Muscle layer of duodenum (tissue), 2 donors: ENCODE data around the gene GRIK1.

Experiments used
- H3K27ac ChIP-seq: one replicate; pipeline ENCODE4 v1.7.0; 2013; ENCODE audit warnings: mild to moderate bottlenecking, low read length
- H3K27me3 ChIP-seq: one replicate; pipeline ENCODE4 v1.7.0; 2013; ENCODE audit warnings: low read depth, mild to moderate bottlenecking, control low read depth, low read length
- H3K36me3 ChIP-seq, 2 donors: one replicate each; pipeline ENCODE4 v1.7.0; 2013; ENCODE audit warnings: low read length in 2 of 2, control low read depth in 1 of 2, mild to moderate bottlenecking in 1 of 2; ENCODE audit not compliant: insufficient read depth in 2 of 2, control insufficient read depth in 1 of 2
- H3K4me1 ChIP-seq, 2 donors: one replicate each; pipeline ENCODE4 v1.7.0; 2013; ENCODE audit warnings: low read length in 2 of 2, mild to moderate bottlenecking in 2 of 2, control low read depth in 1 of 2, moderate library complexity in 1 of 2; ENCODE audit not compliant: insufficient read depth in 2 of 2, control insufficient read depth in 1 of 2
- H3K4me3 ChIP-seq, 2 donors: one replicate each; pipeline ENCODE4 v1.7.0; 2013; ENCODE audit warnings: low read length in 2 of 2, low read depth in 1 of 2, mild to moderate bottlenecking in 1 of 2
- H3K9me3 ChIP-seq, 2 donors: one replicate each; pipeline ENCODE4 v1.7.0; 2013; ENCODE audit warnings: low read length in 2 of 2, control low read depth in 1 of 2, mild to moderate bottlenecking in 1 of 2; ENCODE audit not compliant: control insufficient read depth in 1 of 2
- donor health status: healthy.

Gene GRIK1

DNA sequence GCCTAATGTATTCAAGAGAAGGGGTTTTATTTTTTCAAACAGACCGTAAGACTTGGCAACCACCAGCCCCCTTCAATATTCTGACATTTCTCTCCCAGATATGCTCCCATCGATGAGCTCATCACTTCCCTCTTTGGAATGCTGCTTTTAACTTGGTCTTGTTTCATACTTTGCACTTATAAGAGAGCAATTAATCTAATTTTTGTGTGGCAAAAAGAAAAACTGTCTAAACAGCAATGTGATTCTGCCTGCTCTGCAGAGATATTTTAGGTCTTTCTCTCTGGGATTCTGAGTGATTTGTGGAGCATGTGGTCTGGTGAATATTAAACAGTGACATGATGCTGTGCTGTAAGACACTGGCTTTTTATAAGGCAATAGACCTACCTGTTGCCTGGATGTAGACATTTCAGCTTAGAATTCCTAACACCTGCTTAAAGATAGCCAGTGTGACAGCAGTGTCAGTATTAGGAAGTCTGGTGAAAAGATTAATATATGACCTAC lies 356.3 kb downstream of the GRIK1 start:
- no peak overlapping the region for H3K4me3 ChIP-seq
- H3K27me3 ChIP-seq = no peaks in the 10 kb centered on the region
- H3K9me3 ChIP-seq = no peaks in the 10 kb centered on the region
- H3K27ac ChIP-seq = no peak overlapping the region
- no peaks in the 10 kb centered on the region for H3K4me1 ChIP-seq
- H3K36me3 ChIP-seq = no peaks in the 10 kb centered on the region

DNA sequence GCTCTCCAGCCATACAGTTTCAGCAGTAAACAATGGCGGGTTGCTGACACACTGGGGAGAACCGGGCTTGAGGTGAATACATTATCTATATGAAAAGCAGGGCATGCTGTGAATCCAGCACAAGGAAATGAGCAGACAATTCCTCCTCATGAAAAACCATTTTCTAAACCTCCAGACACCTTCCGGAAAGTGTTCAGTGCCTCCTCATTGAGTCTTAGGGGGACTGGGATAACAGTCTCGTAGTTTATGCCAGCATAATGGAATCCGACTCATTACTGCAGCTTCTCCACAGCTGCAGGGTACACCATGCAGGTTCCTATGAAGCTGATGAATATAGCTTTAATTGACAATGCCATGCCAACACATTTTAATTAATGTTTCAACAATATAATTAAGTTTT lies 356.9 kb downstream of the GRIK1 start:
- Histone ChIP-seq H3K9me3 (no peaks in the 10 kb centered on the region), H3K4me1 (no peaks in the 10 kb centered on the region), H3K27me3 (no peaks in the 10 kb centered on the region), H3K27ac (no peak overlapping the region), H3K4me3 (no peak overlapping the region), H3K36me3 (no peaks in the 10 kb centered on the region)

DNA sequence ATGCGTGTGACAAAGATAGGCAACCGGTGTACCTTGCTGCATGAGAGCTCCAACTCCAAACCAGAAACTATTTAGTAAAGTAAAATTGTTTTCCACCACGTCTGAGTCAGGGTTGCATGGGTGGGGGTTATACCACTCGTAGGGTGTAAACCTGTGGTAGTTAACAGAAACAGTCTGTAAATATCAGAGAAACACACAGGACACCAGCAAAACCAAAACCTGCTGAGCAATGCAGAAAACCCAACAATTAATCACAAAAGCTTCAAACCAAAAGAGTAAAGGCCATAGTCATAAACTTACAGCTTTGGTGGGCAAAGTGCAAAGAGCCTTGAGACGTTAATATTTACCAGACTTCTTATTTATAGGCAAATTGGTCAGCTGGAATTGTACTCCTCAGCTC lies 358.4 kb downstream of the GRIK1 start:
- no peaks in the 10 kb centered on the region for H3K9me3 ChIP-seq
- H3K4me3 ChIP-seq = no peak overlapping the region
- H3K27me3 ChIP-seq = no peaks in the 10 kb centered on the region
- no peaks in the 10 kb centered on the region for H3K36me3 ChIP-seq
- H3K4me1 ChIP-seq = no peaks in the 10 kb centered on the region
- H3K27ac ChIP-seq = no peak overlapping the region

DNA sequence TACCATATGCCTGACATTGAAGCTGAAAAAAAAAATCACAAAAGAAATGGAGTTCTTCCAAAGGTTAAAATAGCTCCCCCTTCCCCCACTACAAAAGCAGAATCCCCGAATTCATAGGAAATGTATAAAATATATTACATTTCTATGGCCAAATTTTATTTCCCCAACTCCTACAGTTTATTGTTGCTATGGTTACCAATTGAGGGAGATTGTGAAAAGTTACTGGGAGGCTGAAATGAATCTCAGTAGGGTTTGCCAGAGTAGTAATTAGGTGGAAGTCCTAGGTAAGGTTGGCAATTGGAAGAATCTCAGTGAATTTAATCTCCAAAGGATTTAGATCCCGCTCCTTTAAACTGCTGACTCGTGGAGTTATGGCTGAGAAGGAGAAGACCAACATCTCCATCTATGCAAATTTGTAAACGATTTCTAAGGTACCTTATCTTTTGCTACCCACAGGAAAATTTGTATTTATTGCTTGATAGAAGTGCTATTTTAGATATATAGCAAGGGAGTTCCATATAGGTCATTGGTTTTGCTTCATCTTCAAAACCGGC lies 359.0 kb downstream of the GRIK1 start:
- no peak overlapping the region for H3K27ac ChIP-seq

DNA sequence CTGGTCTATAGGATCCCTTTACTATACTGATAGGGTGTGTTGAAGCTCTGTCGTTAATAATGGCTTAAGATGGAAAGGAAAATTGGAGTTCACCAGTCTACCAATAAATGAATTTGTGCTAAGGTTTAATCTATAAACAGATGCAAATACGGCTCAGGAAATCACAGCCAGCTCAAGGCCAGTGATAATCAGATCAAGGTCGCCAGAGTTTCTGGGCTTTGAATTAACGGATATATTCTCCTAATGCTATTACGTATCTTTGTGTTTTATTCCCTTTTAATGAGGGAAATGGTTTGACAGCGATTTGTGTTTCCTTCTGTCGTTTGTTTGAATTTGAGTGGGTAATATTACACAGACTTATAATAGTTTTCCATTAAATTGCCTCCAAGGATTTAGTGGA lies 361.5 kb downstream of the GRIK1 start:
- Histone ChIP-seq H3K4me1 (no peaks in the 10 kb centered on the region), H3K36me3 (no peaks in the 10 kb centered on the region), H3K27me3 (no peaks in the 10 kb centered on the region), H3K9me3 (no peaks in the 10 kb centered on the region), H3K27ac (no peak overlapping the region), H3K4me3 (no peak overlapping the region)

More for the DNA sequence above, 359.0 kb downstream of the GRIK1 start:
- Histone ChIP-seq H3K4me1 (no peaks in the 10 kb centered on the region), H3K4me3 (no peak overlapping the region), H3K36me3 (no peaks in the 10 kb centered on the region), H3K9me3 (no peaks in the 10 kb centered on the region), H3K27me3 (no peaks in the 10 kb centered on the region)

DNA sequence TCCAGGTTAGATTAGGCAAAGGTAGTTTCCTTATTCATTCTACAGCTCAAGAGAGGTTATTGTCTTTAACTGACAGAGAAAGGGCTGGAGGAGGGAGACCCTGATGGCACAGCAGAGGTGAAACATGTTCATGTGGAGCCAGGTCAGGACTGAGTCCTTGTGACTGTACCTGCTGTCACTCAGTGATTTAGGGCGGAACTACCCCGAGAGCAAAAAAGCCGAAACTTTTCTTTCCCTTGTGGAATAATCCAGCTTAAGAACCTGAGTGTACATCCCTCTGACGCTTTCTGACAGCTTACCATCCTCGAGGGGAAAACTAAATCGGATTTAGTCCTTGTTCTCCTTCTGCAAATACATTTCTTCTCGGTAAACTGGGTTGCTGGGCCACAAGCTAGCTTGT lies 367.8 kb downstream of the GRIK1 start:
- H3K4me3 ChIP-seq = no peak overlapping the region
- H3K36me3 ChIP-seq = no peaks in the 10 kb centered on the region
- H3K4me1 ChIP-seq = no peaks in the 10 kb centered on the region
- H3K27ac ChIP-seq = no peak overlapping the region
- H3K27me3 ChIP-seq = no peaks in the 10 kb centered on the region
- no peaks in the 10 kb centered on the region for H3K9me3 ChIP-seq

DNA sequence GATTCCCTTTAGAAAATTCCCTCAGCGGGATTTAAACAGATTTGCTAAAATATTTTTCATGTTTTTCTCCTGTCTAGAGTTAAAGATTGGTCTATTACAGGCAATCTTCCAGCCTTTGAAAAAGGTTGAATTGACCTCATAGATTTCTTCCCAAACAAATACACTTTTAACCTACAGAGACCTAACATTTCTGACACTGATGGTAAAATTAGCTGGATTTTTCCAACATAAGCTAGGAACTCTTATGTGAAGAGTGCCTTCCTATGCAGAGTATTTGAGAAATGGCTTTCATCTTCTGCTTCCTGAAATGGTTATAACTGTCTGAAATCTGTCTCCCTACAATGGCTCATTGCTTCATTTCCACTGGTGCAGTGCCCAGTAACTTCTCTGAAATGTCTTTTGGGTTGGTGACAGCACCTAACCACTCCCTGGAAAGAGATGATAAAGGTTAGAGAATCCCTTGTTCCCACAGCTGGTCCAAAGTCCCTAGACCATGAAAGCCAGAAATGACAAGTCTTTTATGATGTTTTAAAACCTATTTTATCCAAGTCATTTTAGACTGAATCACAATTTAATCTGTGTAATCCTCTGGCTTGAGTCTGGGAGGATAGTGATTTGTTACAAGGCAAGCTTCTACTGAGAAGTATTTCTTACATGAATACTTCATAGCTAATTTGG lies 371.6 kb downstream of the GRIK1 start:
- H3K27me3 ChIP-seq = no peaks in the 10 kb centered on the region
- no peak overlapping the region for H3K4me3 ChIP-seq
- H3K36me3 ChIP-seq = no peaks in the 10 kb centered on the region
- H3K4me1 ChIP-seq = no peaks in the 10 kb centered on the region
- no peaks in the 10 kb centered on the region for H3K9me3 ChIP-seq
- no peak overlapping the region for H3K27ac ChIP-seq

DNA sequence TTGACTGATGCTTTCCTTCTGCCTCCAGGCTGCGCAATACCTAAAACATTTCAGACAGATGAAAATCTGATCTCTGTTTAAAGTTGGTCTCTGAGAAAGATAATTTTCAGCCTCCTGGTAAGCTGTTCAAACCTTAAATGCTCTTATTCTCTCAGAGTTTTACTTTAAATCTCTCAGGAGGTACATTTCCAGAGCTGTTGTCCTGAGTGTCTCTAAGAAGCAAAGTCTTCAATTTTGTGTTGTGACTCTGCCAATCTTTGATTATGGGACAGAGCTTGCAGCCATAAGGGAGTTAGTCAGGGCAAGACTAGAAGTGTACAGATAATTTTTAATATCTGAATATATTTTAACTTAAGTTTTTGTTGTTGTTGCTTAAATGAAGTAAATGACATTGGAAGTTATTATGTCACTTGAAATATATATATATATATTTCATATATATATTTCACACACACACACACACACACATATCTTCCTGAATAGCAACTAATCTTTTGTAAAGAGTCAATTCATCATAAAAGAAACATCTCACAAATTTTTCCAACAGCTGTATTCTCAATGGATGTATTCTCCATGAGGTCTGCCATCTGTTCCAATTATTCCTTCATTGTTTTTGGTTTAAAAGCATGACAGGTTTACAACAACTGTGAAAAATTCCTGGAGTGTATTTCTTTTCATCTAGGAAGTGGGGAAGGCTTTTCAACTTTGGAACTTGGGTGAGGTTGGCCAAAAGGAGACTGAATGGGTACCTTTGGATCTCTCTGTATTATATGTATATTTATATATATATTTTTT lies 381.7 kb downstream of the GRIK1 start:
- Histone ChIP-seq H3K36me3 (no peaks in the 10 kb centered on the region), H3K27me3 (no peaks in the 10 kb centered on the region), H3K4me1 (no peaks in the 10 kb centered on the region), H3K9me3 (no peaks in the 10 kb centered on the region), H3K27ac (no peak overlapping the region), H3K4me3 (no peak overlapping the region)

DNA sequence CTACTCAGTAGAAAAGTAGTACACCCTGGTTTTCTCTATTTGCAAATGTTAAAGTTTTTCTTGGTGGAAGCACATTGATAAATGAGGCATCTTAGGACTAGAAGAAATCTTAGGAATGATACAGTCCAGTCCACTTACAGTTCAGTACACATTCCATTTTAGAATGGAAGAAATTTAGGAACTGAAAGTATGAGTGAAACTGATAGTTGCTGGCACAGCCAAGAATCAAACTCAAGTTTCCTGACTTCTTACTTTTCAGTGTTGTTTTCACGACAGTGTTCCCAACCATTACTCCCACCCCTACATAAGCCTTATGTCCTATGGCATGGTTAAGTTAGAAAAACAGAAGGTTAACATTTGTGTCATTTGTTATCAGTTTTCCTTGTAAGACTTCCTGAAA lies 382.6 kb downstream of the GRIK1 start:
- no peaks in the 10 kb centered on the region for H3K27me3 ChIP-seq
- H3K9me3 ChIP-seq = no peaks in the 10 kb centered on the region
- H3K4me3 ChIP-seq = no peak overlapping the region
- H3K27ac ChIP-seq = no peak overlapping the region
- H3K4me1 ChIP-seq = no peaks in the 10 kb centered on the region
- H3K36me3 ChIP-seq = no peaks in the 10 kb centered on the region

DNA sequence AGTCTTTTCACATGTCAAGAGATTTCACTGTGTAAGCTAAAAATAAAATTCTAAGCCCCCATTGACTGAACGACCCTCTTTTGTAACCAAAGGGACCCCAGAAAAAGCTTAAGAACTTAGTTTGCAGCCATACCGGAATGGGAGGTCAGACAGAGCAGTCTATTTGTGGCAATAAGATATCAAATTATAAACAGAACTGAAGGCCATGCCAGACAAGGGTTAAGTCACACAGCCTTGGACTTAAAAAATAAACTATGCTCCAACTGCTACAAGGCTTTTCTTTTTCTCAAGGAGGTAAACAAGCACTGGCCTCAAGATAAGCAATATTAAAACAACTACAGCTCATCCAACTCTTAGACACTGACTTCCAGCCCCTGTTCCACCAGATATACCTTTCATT lies 384.2 kb downstream of the GRIK1 start:
- Histone ChIP-seq H3K27ac (no peak overlapping the region), H3K4me3 (no peak overlapping the region), H3K27me3 (no peaks in the 10 kb centered on the region), H3K9me3 (no peaks in the 10 kb centered on the region), H3K4me1 (no peaks in the 10 kb centered on the region), H3K36me3 (no peaks in the 10 kb centered on the region)

DNA sequence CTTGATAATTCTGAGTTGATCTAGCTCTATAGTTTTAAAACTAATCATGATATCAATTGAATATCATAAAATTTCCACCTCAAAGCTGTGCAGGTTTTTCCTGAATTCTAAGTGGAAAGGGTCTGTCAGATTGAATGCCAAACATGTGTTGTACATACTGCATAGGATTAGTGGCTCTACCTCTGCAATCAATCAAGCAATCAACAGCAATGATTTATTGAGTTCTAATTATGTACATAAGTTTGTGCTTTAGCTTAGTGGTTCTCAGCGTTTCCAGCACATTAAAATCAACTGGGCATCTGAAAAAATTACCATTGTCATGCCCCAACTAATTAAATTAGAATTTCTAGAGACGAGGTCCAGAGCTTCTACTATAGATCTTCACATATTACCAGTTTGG lies 389.6 kb downstream of the GRIK1 start:
- no peaks in the 10 kb centered on the region for H3K9me3 ChIP-seq
- H3K36me3 ChIP-seq = no peaks in the 10 kb centered on the region
- no peaks in the 10 kb centered on the region for H3K27me3 ChIP-seq
- no peaks in the 10 kb centered on the region for H3K4me1 ChIP-seq
- H3K4me3 ChIP-seq = no peak overlapping the region
- H3K27ac ChIP-seq = no peak overlapping the region
